ENCODE measurements around the gene AVPR2. TPM values are rescaled to one million over a fixed set of nuclear protein-coding genes. Genes with fewer than 3 reads are reported as not detected.

Gene AVPR2
- total RNA-seq, 2 donors from 2014 or later, result 2.3 to 4.7 TPM

GRCh38 chrX:153881281-153881680, 23.2 kb upstream of the AVPR2 start:
- peaks cover 11 to 26% of the 10 kb centered on the region in 2 donors for H3K27me3 ChIP-seq

GRCh38 chrX:153882086-153882498, 22.4 kb upstream of the AVPR2 start:
- no peaks in the 10 kb centered on the region for H3K36me3 ChIP-seq
- no peak for DNase-seq (ENCODE audit: low spot score)
- no peaks in the 10 kb centered on the region for H3K9me3 ChIP-seq
- H3K27me3 ChIP-seq, result peaks cover 15 to 31% of the 10 kb centered on the region in 2 donors
- no peak overlapping the region for H3K4me3 ChIP-seq
- peaks cover 0 to 7% of the 10 kb centered on the region in 2 donors for H3K4me1 ChIP-seq
- no peak overlapping the region for H3K27ac ChIP-seq
- no peak for TF ChIP-seq CTCF (IDR thresholded peaks at IDR 0.05)

More at GRCh38 chrX:153881281-153881680, 23.2 kb upstream of the AVPR2 start:
- Histone ChIP-seq H3K36me3 (no peaks in the 10 kb centered on the region), H3K4me3 (no peak overlapping the region), H3K4me1 (peaks cover 0 to 7% of the 10 kb centered on the region in 2 donors), H3K9me3 (no peaks in the 10 kb centered on the region), H3K27ac (no peak overlapping the region)
- no peak for TF ChIP-seq CTCF (IDR thresholded peaks at IDR 0.05)
- no peak for DNase-seq (ENCODE audit: low spot score)

- peaks cover 15 to 32% of the 10 kb centered on the region in 2 donors for H3K27me3 ChIP-seq
- no peak overlapping the region for H3K27ac ChIP-seq
Observed at GRCh38 chrX:153882557-153882956, 21.9 kb upstream of the AVPR2 start.

GRCh38 chrX:153883163-153883843, 21.2 kb upstream of the AVPR2 start:
- Histone ChIP-seq H3K27ac (no peak overlapping the region), H3K9me3 (no peaks in the 10 kb centered on the region), H3K36me3 (no peaks in the 10 kb centered on the region), H3K4me3 (no peak overlapping the region), H3K27me3 (peaks cover 15 to 36% of the 10 kb centered on the region in 2 donors), H3K4me1 (peaks cover 0 to 7% of the 10 kb centered on the region in 2 donors)
- TF ChIP-seq CTCF (IDR thresholded peaks at IDR 0.05), result no peak
- no peak for DNase-seq (ENCODE audit: low spot score)

More at GRCh38 chrX:153882557-153882956, 21.9 kb upstream of the AVPR2 start:
- Histone ChIP-seq H3K4me3 (no peak overlapping the region), H3K4me1 (peaks cover 0 to 7% of the 10 kb centered on the region in 2 donors), H3K36me3 (no peaks in the 10 kb centered on the region), H3K9me3 (no peaks in the 10 kb centered on the region)
- DNase-seq (ENCODE audit: low spot score), result no peak
- no peak for TF ChIP-seq CTCF (IDR thresholded peaks at IDR 0.05)

GRCh38 chrX:153884136-153884535, 20.3 kb upstream of the AVPR2 start:
- Histone ChIP-seq H3K4me1 (peaks cover 0 to 7% of the 10 kb centered on the region in 2 donors), H3K9me3 (no peaks in the 10 kb centered on the region), H3K27me3 (peaks cover 15 to 36% of the 10 kb centered on the region in 2 donors), H3K36me3 (no peaks in the 10 kb centered on the region), H3K4me3 (no peak overlapping the region), H3K27ac (no peak overlapping the region)
- DNase-seq (ENCODE audit: low spot score), result no peak
- no peak for TF ChIP-seq CTCF (IDR thresholded peaks at IDR 0.05)
